Measurements from ENCODE around the gene TUT7. TPM values are rescaled to one million over a fixed set of nuclear protein-coding genes. Genes with fewer than 3 reads are reported as not detected.
"Not testable (repeated sequence)": the region's sequence is repeated elsewhere in the genome, so short reads cannot be mapped to it uniquely, and the experiment has no call there.

Gene TUT7
- total RNA-seq, 1 experiment from 2014 or later = 17.2 TPM

GRCh38 chr9:86389628-86390027 lies 35.4 kb upstream of the TUT7 start:
- H3K4me3 ChIP-seq (ENCODE audit: low read depth, low read length) = no peak overlapping the region
- Mint-ChIP-seq H3K27ac (ENCODE audit: unreplicated experiment) (no peak overlapping the region), H3K9me3 (ENCODE audit: unreplicated experiment) (no peaks in the 10 kb centered on the region), H3K36me3 (ENCODE audit: insufficient read depth, unreplicated experiment) (no peaks in the 10 kb centered on the region), H3K4me3 (ENCODE audit: unreplicated experiment) (no peak overlapping the region), H3K4me1 (ENCODE audit: low read depth, unreplicated experiment) (no peaks in the 10 kb centered on the region), H3K27me3 (ENCODE audit: insufficient read depth, unreplicated experiment) (no peaks in the 10 kb centered on the region)
- CTCF ChIA-PET = no interaction called here
- H3K36me3 ChIP-seq (ENCODE audit: control insufficient read depth, insufficient read depth, low read length) = no peaks in the 10 kb centered on the region
- TF ChIP-seq, protein P1, sequence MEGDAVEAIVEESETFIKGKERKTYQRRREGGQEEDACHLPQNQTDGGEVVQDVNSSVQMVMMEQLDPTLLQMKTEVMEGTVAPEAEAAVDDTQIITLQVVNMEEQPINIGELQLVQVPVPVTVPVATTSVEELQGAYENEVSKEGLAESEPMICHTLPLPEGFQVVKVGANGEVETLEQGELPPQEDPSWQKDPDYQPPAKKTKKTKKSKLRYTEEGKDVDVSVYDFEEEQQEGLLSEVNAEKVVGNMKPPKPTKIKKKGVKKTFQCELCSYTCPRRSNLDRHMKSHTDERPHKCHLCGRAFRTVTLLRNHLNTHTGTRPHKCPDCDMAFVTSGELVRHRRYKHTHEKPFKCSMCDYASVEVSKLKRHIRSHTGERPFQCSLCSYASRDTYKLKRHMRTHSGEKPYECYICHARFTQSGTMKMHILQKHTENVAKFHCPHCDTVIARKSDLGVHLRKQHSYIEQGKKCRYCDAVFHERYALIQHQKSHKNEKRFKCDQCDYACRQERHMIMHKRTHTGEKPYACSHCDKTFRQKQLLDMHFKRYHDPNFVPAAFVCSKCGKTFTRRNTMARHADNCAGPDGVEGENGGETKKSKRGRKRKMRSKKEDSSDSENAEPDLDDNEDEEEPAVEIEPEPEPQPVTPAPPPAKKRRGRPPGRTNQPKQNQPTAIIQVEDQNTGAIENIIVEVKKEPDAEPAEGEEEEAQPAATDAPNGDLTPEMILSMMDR (IDR thresholded peaks at IDR 0.05; ENCODE audit: insufficient read depth in 1 of 2, low read depth in 1 of 2, low read length in 1 of 2, severe bottlenecking in 1 of 2, unreplicated experiment in 1 of 2) = no peak
- POLR2A ChIA-PET = no interaction called here
- intact Hi-C loops (cut with micrococcal nuclease; ENCODE audit: unreplicated experiment) = no loop called here
- H3K4me1 ChIP-seq = no peaks in the 10 kb centered on the region
- no peaks in the 10 kb centered on the region for H3K27me3 ChIP-seq (replicated peaks; ENCODE audit: control insufficient read depth, insufficient read depth, low read length)
- no TSS peak for BruUV-seq (replicated peaks)
- no peaks in the 10 kb centered on the region for H3K9me3 ChIP-seq
- DNase-seq = no peak

DNA sequence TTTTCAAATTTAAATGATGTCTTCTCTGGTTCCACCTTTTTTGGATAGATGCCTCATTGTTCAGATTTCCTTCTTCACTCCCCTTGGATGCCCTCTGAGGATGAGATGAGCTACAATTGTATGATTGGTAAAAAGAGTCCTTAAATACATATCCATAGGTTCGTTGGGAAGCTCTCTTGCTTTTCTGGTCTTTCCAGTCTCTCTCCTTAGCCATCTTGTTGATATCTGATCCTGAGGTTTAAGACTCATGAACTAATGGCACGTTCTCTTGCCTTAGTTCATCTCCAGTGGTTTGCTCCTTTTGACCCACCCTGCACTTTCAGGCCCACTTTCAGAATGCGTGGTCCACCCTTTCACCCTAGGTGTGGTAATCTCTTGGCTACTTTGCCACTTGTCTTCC lies 33.2 kb upstream of the TUT7 start:
- TF ChIP-seq, protein P1 (IDR thresholded peaks at IDR 0.05; ENCODE audit: insufficient read depth in 1 of 2, low read depth in 1 of 2, low read length in 1 of 2, severe bottlenecking in 1 of 2, unreplicated experiment in 1 of 2) = no peak
- intact Hi-C loops (cut with micrococcal nuclease; ENCODE audit: unreplicated experiment) = no loop called here
- Mint-ChIP-seq H3K36me3 (ENCODE audit: insufficient read depth, unreplicated experiment) (no peaks in the 10 kb centered on the region), H3K27ac (ENCODE audit: unreplicated experiment) (no peak overlapping the region), H3K27me3 (ENCODE audit: insufficient read depth, unreplicated experiment) (no peaks in the 10 kb centered on the region), H3K4me1 (ENCODE audit: low read depth, unreplicated experiment) (no peaks in the 10 kb centered on the region), H3K9me3 (ENCODE audit: unreplicated experiment) (peaks cover 2% of the 10 kb centered on the region), H3K4me3 (ENCODE audit: unreplicated experiment) (no peak overlapping the region)
- ChIA-PET CTCF (no interaction called here), POLR2A (interaction anchor here (0.5 to 0.6 kb wide), 2 partner anchors 20 to 149 kb away, joined by 3 read pairs; no protein-coding TSS in a partner anchor)
- no peak for DNase-seq
- Histone ChIP-seq H3K4me1 (no peaks in the 10 kb centered on the region), H3K9me3 (no peaks in the 10 kb centered on the region), H3K27me3 (replicated peaks; ENCODE audit: control insufficient read depth, insufficient read depth, low read length) (no peaks in the 10 kb centered on the region), H3K4me3 (ENCODE audit: low read depth, low read length) (no peak overlapping the region), H3K36me3 (ENCODE audit: control insufficient read depth, insufficient read depth, low read length) (no peaks in the 10 kb centered on the region)
- BruUV-seq (replicated peaks) = no TSS peak

DNA sequence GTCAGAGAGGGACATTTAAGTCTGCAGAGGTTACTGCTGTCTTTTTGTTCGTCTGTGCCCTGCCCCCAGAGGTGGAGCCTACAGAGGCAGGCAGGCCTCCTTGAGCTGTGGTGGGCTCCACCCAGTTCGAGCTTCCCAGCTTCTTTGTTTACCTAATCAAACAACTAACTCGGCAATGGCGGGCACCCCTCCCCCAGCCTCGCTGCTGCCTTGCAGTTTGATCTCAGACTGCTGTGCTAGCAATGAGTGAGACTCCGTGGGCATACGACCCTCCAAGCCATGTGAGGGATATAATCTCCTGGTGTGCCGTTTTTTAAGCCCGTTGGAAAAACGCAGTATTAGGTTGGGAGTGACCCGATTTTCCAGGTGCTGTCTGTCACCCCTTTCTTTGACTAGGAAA lies 28.8 kb upstream of the TUT7 start:
- H3K9me3 ChIP-seq; H3K36me3 Mint-ChIP-seq (ENCODE audit: insufficient read depth, unreplicated experiment); H3K27me3 Mint-ChIP-seq (ENCODE audit: insufficient read depth, unreplicated experiment); H3K4me3 ChIP-seq (ENCODE audit: low read depth, low read length); POLR2A ChIA-PET; H3K4me1 ChIP-seq; H3K4me1 Mint-ChIP-seq (ENCODE audit: low read depth, unreplicated experiment); H3K9me3 Mint-ChIP-seq (ENCODE audit: unreplicated experiment); intact Hi-C loops (cut with micrococcal nuclease; ENCODE audit: unreplicated experiment); DNase-seq; H3K36me3 ChIP-seq (ENCODE audit: control insufficient read depth, insufficient read depth, low read length); CTCF ChIA-PET; BruUV-seq (replicated peaks); H3K27ac Mint-ChIP-seq (ENCODE audit: unreplicated experiment); H3K4me3 Mint-ChIP-seq (ENCODE audit: unreplicated experiment); H3K27me3 ChIP-seq (replicated peaks; ENCODE audit: control insufficient read depth, insufficient read depth, low read length): not testable (repeated sequence)

- Mint-ChIP-seq H3K27ac (ENCODE audit: unreplicated experiment) (no peak overlapping the region), H3K9me3 (ENCODE audit: unreplicated experiment) (peaks cover 24% of the 10 kb centered on the region), H3K27me3 (ENCODE audit: insufficient read depth, unreplicated experiment) (peaks cover 2% of the 10 kb centered on the region), H3K36me3 (ENCODE audit: insufficient read depth, unreplicated experiment) (no peaks in the 10 kb centered on the region), H3K4me3 (ENCODE audit: unreplicated experiment) (no peak overlapping the region), H3K4me1 (ENCODE audit: low read depth, unreplicated experiment) (no peaks in the 10 kb centered on the region)
- TF ChIP-seq, protein P1 (IDR thresholded peaks at IDR 0.05; ENCODE audit: insufficient read depth in 1 of 2, low read depth in 1 of 2, low read length in 1 of 2, severe bottlenecking in 1 of 2, unreplicated experiment in 1 of 2) = no peak
- Histone ChIP-seq H3K4me3 (ENCODE audit: low read depth, low read length) (no peak overlapping the region), H3K36me3 (ENCODE audit: control insufficient read depth, insufficient read depth, low read length) (no peaks in the 10 kb centered on the region), H3K27me3 (replicated peaks; ENCODE audit: control insufficient read depth, insufficient read depth, low read length) (no peaks in the 10 kb centered on the region), H3K4me1 (no peaks in the 10 kb centered on the region), H3K9me3 (no peaks in the 10 kb centered on the region)
- DNase-seq = no peak
- intact Hi-C loops (cut with micrococcal nuclease; ENCODE audit: unreplicated experiment) = no loop called here
- CTCF ChIA-PET = no interaction called here
- BruUV-seq (replicated peaks) = no TSS peak
- POLR2A ChIA-PET = no interaction called here
These were observed 21.8 kb upstream of the TUT7 start for GRCh38 chr9:86376016-86376415.

Data from Caco-2 (cell line).